Head of caudate nucleus (tissue), 42 donors: ENCODE data around the gene OR51T1.
"Not testable (repeated sequence)": the region's sequence is repeated elsewhere in the genome, so short reads cannot be mapped to it uniquely, and the experiment has no call there.

ENCODE experiments used
- DNase-seq, 42 donors: peaks; one replicate each; pipeline versions ENCODE4 v3.0.0 to v3.0.0-alpha.2; 2020 to 2021; ENCODE audit warnings: mixed read lengths in 7 of 42
- intact Hi-C: fragments of 100-400 bp; cut with DNase I; formaldehyde crosslinking; loops from one replicate; pipeline ENCODE4 v1.15.0; 2022

Gene OR51T1, protein sequence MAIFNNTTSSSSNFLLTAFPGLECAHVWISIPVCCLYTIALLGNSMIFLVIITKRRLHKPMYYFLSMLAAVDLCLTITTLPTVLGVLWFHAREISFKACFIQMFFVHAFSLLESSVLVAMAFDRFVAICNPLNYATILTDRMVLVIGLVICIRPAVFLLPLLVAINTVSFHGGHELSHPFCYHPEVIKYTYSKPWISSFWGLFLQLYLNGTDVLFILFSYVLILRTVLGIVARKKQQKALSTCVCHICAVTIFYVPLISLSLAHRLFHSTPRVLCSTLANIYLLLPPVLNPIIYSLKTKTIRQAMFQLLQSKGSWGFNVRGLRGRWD

DNA sequence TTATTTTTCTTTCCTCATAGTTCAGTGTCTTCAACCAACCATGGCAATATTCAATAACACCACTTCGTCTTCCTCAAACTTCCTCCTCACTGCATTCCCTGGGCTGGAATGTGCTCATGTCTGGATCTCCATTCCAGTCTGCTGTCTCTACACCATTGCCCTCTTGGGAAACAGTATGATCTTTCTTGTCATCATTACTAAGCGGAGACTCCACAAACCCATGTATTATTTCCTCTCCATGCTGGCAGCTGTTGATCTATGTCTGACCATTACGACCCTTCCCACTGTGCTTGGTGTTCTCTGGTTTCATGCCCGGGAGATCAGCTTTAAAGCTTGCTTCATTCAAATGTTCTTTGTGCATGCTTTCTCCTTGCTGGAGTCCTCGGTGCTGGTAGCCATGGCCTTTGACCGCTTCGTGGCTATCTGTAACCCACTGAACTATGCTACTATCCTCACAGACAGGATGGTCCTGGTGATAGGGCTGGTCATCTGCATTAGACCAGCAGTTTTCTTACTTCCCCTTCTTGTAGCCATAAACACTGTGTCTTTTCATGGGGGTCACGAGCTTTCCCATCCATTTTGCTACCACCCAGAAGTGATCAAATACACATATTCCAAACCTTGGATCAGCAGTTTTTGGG is at the start of gene OR51T1:
Gene OR51T1, plus strand, starts transcription at position 41 of the 641 bp plus-strand sequence. Its CDS starts 0 bp downstream, at position 41.
- DNase-seq: no peak
- intact Hi-C loops: no loop called here

DNA sequence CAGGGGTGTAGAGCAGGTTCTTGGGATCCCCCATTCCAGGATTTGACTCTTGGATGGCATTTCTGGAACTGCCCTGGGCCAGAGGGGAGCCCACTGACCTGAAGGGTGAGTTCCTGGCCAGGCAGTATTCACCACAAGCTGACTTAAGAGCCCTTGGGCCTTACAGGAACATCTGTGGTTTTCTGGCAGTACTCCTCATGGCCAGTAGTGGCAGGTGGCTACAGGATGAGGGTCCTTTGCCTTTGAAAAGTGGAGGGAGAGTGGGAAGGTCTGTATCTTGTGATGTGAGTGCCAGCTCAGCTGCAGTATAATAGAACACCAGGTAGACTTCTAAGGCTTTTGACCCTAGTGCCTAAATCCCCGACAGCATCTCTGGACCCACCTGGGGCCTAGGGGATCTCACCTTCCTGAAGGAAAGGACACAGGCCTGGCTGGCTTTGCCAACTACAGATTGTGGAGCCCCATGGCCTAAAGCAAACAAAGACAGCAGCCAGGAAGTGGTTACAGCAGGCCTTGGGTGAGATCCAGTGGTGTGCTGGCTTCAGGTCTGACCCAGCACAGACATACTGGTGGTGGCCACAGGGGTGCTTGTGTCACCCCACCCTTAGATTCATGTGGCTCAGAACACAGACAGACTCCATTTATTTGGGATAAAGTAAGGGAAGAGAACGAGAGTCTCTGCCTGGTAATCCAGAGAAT is 41.7 kb upstream of the OR51T1 start:
- no peak for DNase-seq
- intact Hi-C loops: no loop called here

DNA sequence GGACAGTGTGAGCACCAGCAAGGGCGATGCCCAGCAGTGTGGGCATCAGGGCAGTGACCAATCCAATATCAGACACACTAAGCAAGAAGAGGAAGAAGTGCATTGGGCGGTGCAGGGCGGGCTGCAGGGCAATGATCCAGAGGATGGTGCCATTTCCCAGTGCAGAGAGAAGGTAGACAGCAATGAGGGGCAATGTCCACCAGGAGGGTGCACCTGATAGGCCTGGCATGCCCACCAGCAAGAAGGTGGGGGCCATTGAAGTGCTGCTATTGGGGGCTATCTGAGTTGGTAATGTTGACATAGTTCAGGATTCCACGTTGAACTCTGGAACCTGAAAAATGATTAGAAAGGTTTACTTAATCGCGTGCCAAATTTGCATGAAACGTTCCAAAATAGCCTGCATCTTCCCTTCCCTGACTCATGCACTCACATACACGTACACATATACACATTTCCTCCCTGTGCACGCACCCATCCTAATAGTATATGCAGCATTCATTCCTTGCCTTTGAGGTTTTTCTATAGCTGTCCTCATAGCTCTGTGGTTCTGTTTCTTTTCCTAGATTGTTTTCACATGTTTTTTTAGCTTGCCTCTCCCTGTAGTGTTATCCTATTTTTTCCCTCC is 32.7 kb upstream of the OR51T1 start, which contains the start of gene OR51S1:
Gene OR51S1, minus strand, starts transcription at position 301 of the 625 bp plus-strand sequence. Its CDS starts 0 bp downstream, at position 301.
- no peak for DNase-seq
- intact Hi-C loops: no loop called here

DNA sequence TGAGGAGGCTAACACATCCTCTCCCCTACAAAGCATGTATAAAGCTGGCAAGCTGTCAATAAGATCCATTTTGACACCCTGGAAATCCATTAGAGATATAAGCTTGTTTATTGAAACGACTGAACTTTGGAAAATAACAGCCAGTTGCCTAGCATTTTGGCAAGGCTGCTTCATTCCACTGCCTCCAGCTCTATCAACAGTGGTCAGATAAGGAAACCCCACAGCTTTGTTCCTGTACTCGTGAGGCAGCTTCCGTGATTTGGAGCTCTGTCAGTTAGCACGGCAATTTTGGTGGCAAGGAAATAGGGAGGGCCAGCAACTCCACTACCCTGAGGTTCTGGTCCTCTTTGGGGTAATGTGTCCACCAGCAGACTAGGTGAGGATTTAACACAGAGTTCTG is 30.7 kb upstream of the OR51T1 start:
- DNase-seq: no peak

DNA sequence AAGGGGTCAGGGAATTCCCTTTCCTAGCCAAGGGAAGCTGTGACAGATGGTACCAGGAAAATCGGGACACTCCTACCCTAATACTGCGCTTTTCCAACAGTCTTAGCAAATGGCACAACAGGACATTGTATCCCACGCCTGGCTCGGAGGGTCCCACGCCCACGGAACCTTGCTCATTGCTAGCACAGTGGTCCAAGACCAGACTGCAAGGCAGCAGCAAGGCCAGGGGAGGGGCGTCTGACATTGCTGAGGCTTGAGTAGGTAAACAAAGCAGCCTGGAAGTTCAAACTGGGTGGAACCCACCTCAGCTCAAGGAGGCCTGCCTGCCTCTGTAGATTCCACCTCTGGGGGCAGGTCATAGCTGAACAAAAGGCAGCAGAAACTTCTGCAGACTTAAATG is 27.4 kb upstream of the OR51T1 start:
- intact Hi-C loops, DNase-seq: not testable (repeated sequence)

More for the DNA sequence above, 30.7 kb upstream of the OR51T1 start:
- intact Hi-C loops: no loop called here

DNA sequence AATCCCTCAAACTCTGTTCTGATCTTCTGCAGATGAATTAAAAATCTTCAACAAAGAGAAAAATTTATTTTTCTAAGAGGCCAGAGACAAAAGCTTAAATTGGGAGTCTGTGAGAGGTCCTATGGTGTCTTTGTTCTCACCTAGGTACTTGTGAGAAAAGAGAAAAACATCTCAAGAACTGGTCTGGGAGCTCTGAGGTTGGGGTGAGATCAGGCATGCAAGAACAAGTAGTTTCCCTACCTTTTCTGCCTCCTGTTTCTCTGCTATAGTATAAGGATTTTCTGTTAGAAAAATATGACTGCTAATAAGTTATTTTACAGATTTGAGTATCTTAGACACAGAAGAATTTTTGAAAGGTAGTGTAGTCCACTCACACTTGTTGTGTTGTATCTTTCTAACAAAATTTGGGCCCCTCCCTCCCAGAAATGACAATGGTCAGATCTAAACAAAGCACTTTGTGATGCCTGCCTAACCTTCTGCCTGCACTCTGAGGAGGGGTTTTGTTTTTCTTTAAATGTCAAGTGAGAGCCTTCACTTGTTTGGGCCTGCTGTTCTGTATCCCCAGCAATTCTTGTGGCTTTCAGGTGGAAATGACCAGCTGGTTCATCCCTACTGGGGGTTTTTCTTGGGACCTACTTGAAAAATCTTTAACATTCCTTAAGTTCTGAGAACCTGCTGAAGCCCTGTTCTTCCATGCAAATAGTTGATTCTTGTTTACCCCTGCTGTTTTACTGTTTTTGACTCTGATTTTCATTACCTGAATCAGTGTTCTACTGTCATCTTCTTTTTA is 19.1 kb upstream of the OR51T1 start:
- DNase-seq: no peak
- intact Hi-C loops: no loop called here

DNA sequence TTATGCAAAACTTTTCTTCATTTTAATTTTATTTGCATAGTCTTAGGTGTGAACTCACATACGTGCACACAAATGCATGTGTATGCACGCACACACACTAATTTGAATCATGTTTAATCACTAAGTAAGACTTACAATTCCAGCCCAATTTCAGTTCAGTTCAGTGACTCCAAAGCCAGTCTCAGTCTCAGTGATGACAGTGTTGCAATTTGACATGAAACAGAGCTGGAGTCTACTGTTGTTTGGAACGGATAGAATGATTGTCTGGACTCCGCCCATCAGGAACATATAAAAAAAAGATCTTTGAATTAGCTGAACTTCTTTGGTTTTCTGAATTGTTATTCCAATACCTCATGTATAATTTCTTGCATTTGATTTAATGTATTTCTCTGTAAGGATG is 17.8 kb upstream of the OR51T1 start:
- intact Hi-C loops: no loop called here
- DNase-seq: no peak

DNA sequence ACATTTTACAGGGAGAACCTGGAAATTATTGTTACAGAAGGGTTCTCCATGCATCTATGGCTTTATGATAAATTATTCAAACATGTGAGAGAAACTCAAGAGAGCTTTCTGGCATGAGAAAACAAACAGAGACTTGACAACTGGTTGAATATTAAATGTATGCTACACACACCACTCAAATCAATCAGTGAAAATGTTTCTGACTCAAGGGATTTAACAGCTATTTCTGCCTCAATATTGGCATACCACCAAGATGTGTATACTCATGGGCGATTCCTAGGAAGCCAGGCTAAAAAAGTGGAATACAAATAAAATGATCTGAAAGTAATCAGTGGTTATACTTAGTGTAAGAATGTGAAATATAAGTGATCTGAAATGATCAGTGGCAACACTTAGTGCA is 15.8 kb upstream of the OR51T1 start:
- intact Hi-C loops: no loop called here
- DNase-seq: no peak

DNA sequence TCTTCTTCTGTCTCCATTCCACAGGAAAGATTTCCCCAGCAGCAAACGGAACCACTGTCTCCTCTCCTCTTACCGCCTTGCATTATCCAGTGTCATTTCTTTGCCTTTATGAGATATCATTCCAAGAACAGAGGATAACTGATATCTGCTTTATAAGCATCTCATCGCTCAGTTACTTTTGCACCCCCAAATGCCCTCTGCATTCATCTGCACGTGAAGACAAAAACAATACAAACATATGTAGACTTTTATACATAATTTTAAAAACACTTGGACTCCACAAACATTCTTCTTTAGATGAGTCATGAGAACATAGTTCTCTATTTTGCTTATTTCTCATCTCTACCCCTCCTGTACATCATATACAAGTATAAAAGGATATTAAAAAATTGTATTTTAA is 512 bp upstream of the OR51T1 start:
- no peak for DNase-seq
- intact Hi-C loops: no loop called here

DNA sequence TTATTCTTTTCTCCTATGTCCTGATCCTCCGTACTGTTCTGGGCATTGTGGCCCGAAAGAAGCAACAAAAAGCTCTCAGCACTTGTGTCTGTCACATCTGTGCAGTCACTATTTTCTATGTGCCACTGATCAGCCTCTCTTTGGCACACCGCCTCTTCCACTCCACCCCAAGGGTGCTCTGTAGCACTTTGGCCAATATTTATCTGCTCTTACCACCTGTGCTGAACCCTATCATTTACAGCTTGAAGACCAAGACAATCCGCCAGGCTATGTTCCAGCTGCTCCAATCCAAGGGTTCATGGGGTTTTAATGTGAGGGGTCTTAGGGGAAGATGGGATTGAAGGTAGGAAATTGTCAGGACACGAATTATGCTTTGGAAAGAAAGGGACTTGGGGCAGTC is 843 bp downstream of the OR51T1 start:
- no peak for DNase-seq
- intact Hi-C loops: no loop called here

DNA sequence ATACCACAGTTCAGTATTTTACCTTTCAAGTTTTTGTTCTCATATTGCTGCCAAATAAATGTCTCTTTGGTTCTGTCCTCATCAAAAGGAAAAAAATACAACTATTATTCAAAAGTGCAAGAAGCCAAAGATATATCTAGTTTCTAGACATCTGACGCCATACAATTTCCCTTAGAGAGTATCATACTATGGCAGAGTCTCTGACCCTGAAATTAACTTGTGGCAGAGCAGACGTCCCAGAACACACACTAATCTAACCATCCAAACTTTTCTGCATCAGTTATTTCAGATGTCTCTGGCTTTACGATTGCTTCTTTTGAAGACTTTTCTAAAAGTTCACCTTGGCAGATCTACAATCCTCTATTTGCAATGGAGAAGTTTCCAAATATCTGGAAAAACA is 2.7 kb downstream of the OR51T1 start:
- no peak for DNase-seq
- intact Hi-C loops: no loop called here

DNA sequence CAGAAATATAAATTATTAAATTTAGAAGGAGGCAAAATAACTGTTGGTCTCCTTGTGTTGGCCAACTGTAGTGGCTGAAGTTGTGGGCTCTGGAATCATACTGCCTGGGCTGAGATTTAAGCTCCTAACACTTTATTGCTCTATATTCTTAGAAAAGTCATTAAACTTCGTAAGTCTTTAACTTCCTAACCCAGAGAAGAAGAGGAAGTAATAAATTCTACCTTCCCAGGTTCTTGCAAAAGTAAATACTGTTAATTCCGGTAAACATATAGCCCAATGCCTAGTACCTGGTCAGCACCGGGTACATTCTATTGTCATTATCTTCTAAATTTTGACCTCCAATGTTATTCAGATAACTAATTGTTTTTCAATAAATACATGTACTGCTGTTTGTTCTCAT is 4.5 kb downstream of the OR51T1 start:
- intact Hi-C loops: no loop called here
- DNase-seq: no peak

DNA sequence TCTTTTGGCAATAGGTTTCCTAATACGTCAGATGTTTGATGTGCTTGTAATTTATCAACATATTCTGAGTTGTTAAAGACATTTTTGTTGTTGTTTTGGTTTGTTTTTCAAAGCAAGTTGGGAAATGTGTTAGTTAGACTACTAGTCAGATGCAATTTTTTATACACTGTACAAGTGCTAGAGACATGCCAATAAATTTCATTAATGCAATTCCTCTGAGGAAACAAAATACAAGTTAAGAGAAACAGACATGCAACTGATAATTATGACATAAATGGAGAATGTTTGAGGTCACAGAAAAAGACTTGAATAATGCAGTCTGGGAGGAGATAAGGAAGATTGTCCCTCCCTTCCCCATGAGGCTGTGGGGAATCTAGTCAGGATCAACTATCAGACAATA is 5.9 kb downstream of the OR51T1 start:
- intact Hi-C loops: no loop called here
- no peak for DNase-seq

DNA sequence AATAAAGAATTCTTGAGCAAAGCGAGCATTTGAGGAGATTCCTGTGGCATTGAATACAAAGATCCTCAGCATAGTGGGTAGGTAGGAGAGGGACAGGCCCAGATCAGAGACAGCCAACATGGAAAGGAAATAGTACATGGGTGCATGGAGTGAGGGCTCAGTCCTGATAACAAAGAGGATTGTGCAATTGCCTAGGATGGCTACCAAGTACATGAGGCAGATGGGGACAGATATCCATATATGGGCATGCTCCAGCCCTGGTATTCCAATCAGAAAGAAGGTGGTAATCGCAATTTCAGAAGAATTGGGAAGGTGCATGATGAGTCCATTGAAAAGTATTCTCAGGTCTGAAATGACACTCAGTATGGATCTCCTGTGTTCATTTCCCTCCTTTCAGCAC is 8.6 kb downstream of the OR51T1 start:
- intact Hi-C loops: no loop called here
- DNase-seq: no peak

DNA sequence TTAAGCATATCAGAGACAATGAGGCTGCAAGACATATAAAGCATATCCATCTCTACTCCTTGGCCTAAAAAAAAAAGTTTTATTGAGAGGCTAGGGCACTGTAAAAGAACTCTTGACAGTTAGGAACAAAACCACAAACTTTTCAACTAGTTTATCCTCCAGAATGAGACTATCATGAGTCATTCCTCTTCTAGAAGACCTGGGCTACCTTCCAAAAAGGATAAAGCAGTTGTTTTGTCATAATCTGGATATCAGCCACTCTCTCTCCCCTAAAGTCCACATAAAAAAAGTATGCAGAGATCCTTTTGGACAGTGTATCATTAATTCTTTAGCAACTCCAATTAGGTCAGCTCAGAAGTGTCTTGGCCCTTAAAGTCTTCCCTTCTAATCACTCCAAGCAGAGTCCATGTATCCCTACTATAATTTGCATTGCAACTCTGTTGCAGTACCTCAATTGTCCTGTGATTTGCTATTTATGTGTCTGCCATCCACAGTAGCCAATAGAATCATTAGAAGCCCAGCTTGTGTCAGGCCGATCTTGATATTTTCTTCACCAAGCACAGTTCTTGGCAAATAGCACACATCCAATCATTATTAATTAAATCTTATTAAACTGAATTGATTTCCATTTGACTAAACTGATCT is 10.4 kb downstream of the OR51T1 start:
- intact Hi-C loops: no loop called here
- no peak for DNase-seq

DNA sequence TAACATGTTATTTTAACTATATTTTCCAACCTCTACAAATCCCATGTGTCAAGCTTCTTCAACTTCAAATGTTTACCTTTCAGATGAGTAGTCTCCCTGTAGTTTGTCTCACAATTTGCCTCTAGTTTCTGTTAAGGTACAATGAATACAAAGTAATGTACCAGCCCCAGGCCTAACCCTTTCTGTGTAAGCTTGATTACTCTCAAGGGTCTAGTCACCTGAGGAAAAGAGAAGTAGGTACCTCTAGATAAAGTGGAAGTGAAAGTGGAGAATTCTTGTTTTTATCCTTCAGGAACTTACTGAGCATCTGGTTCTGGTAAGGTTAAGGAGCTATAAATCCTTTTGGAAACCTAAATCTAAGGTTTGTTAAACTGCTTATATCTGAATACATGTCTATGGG is 21.8 kb downstream of the OR51T1 start, which contains the start of gene OR51A7:
Gene OR51A7, plus strand, starts transcription at position 300 of the 400 bp plus-strand sequence. CDS start 3,587 bp downstream, outside the sequence.
- DNase-seq: no peak
- intact Hi-C loops: no loop called here

DNA sequence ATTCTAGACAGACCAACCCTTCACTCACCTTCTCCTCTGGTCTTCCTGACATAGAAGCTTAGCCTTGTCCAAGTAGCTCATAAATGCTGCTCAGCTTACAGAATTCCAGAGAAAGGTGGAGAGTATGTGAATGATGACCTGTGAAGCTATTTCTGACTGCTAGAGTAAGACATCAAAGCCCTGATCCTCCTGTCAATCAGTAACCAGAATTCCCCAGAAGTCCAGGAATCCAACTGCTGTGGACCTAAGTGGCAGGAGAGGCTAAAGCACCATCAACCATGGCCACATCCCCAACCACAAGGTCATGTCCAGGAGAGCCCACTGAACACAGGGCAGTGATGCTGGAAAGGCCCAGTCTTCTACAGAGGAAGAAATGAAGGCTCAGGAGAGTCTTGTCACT is 34.9 kb downstream of the OR51T1 start:
- intact Hi-C loops: no loop called here
- no peak for DNase-seq

DNA sequence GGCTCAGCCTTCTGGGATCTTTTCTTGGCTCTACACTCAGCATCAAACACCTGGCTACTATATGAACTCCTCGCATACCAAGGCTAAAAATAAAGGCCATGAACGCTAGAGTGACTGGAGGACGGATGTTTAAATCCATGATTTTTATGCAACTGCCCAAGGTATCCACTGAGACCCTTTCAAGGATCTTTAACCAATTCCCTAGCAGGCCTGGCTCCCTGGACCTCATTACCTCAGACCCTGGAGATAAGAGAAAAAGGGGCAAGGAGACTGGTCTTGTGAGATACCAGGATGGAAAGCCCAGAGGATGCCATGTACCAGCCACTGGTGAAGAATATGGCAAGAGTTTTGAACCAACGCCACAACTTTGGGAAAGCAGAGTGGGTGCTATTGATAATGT is 37.5 kb downstream of the OR51T1 start, which contains the start of gene OR51G2:
Gene OR51G2, minus strand, starts transcription at position 101 of the 400 bp plus-strand sequence. CDS start 3,687 bp downstream, outside the sequence.
- intact Hi-C loops: no loop called here
- no peak for DNase-seq
